DMS114 treated with DMSO at 0.1 percent for 48 hours (cell line): ENCODE data around the gene GDPD3.
"Not testable (repeated sequence)": the region's sequence is repeated elsewhere in the genome, so short reads cannot be mapped to it uniquely, and the experiment has no call there.

ENCODE experiments used
- DNase-seq: peaks from one replicate; lab custom pipeline; 2025; ENCODE audit not compliant: unreplicated experiment; lab: John Stamatoyannopoulos, UW

GDPD3 gene

DNA sequence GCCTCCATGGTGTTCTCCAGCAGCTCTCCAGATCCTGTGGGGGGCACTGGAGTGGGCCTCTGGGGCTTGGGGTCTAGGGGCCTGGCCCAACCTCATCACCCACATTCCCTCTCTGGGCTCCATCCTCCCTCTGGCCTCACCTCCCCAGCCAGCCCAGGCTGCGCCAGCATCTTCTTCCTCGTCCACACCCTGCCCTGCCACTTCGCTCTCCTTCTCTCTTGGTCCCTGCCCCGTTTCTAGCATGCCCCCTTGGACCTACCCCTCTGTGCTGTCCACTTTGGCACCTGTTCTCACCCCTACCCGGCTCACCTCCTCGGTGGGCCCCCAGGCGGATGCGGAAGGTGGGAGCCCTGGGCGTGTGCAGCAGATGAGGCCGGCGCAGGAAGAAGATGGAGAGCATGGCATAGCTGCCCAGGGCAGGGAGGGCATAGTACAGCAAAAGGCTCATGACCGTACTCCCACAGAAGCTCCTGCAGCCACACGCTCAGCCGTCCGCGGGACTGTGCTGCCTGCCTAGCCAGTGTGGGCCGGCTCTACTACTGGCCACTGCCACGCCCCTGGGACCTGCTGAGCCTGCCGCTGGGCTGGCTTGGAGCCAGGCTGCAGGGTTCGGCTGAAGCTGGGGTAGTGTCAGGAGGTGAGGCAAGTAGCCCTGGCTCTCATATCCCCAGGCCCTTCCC, at the start of gene GDPD3:
Gene GDPD3 (minus strand): TSS at position 507 of the 680 bp plus-strand sequence. CDS start 59 bp downstream, at position 448.
- no peak for DNase-seq

- DNase-seq, result no peak
These were observed 43.9 kb upstream of the GDPD3 start for GRCh38 chr16:30157214-30157613.

DNA sequence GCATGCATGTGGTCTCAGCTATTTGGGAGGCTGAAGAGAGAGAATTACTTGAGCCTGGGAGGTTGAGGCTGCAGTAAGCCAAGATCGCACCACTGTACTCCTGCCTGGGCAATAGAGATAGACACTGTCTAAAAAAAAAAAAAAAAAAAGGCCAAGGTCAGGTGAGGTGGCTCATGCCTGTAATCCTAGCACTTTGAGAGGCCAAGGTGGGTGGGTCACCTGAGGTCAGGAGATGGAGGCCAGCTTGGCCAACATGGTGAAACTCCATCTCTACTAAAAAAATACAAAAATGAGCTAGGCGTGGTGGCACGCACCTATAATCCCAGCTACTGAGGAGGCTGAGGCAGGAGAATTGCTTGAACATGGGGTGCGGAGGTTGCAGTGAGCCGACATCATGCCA, 41.9 kb upstream of the GDPD3 start:
- no peak for DNase-seq

DNA sequence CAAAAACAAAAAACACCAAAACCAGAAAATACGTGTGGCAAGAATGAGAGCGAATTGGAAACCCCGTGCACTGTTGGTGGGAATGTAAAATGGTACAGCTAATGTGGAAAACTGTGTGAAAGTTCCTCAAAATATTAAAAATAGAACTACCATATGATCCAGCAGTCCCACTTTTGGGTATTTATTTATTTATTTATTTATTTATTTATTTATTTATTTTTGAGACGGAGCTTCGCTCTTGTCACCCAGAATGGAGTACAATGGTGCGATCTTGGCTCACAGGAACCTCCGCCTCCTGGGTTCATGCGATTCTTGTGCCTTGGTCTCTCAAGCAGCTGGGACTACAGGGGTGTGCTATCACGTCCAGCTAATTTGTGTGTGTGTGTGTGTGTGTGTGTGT, 39.2 kb upstream of the GDPD3 start:
- no peak for DNase-seq

- no peak for DNase-seq
These were observed 37.8 kb upstream of the GDPD3 start for GRCh38 chr16:30151091-30151490.

- no peak for DNase-seq
These were observed 36.1 kb upstream of the GDPD3 start for GRCh38 chr16:30149250-30149930.

DNA sequence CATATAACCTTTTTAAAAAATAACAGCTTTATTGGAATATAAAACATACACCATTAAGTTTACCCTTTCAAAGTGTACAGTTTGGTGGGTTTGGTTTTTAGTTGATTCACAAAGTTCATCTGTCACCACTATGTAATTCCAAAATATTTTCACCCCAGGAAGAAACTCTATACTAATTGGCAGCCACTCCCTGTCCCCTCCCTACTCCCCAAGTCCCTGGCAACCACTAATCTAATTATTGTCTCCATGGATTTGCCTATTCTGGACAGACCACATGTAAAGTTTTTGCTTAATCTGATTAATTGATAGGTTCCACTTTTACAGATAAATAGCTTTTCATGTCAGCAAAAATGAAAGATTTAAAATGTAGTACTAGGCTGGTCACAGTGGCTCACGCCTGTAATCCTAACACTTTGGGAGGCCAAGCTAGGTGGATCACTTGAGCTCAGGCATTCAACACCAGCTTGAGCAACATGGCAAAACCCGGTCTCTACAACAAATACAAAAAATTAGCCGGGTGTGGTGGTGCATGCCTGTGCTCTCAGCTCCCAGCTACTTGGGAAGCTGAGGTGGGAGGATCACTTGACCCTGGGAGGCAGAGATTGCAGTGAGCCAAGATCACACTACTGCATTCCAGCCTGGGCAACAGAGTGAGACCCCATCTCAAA, 34.6 kb upstream of the GDPD3 start:
- DNase-seq, result no peak

DNA sequence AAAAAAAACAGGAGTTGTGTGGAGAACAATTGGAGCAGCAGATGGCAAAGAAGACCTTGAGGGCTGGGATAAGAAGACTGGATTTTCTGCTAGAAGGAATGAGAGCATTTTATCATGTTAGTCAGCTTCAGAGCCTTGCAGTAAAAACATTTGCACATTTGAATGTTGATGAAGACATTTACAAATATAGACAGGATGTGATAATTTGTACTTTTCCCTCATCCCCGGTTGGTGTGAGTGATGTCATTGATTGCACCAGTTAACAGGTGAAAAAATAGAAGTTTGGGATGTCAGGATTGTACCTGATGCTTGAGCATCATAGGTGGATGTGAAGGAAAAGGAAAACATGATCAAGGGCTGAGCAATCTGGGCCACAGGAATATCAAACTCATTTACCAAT, 32.3 kb upstream of the GDPD3 start:
- DNase-seq, result no peak

- DNase-seq, result no peak
These were observed 31.6 kb upstream of the GDPD3 start for GRCh38 chr16:30144917-30145316.

GRCh38 chr16:30144017-30144416, 30.7 kb upstream of the GDPD3 start:
- DNase-seq, result no peak

DNA sequence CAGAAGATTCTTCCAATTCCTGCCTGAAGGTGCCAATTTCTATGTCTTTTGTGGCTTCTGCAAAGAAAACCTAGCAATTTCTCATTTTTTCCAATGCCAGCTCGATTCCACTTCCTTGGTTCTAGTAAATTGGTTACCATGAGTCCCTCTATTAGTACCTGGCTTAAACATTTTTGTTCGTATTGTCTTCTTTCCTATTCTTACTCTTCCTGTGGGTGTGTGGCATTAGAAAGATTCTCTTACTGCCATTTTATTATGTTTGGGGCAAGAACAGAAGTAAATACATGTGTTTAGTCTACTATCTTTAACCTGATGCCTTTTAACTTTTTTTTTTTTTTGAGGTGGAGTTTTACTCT, 30.0 kb upstream of the GDPD3 start:
- DNase-seq, result no peak

DNA sequence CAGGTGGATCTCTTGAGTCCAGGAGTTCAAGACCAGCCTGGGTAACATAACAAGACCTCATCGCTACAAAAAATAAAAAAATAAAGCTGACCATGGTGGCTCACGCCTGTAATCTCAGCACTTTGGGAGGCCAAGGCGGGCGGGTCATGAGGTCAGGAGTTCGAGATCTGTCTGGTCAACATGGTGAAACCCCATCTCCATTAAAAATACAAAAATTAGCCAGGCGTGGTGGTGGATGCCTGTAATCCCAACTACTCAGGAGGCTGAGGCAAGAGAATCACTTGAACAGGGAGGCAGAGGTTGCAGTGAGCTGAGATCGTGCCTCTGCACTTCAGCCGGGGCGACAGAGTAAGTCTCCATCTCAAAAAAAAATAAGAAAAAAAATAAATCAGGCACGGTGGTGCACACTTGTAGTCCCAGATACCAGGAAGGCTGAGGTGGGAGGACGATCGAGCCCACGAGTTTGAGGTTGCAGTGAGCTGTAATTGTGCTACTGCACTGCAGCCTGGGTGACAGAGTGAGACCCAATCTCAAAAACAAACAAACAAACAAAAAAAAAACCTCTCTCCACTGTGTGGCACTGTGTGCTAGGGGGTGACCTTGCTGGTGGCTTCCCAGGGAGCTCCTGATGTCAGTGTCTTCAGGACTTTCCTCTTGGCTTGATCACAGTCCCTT, 29.5 kb upstream of the GDPD3 start:
- no peak for DNase-seq

DNA sequence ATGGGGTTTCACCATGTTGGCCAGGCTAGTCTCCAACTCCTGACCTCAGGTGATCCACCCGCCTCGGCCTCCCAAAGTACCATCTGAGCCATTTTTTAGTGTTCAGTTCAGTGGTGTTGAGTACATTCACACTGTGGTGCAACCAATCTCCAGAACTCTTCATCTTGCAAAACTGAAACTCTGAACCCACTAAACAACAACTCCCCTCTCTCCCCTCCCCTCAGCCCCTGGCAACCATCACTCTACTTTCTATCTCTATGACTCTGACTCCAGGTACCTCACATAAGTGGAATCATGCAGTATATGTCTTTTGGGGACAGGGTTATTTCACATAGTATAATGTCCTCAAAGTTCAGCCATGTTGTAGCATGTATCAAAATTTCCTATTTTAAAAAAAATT, 28.4 kb upstream of the GDPD3 start:
- DNase-seq, result no peak

DNA sequence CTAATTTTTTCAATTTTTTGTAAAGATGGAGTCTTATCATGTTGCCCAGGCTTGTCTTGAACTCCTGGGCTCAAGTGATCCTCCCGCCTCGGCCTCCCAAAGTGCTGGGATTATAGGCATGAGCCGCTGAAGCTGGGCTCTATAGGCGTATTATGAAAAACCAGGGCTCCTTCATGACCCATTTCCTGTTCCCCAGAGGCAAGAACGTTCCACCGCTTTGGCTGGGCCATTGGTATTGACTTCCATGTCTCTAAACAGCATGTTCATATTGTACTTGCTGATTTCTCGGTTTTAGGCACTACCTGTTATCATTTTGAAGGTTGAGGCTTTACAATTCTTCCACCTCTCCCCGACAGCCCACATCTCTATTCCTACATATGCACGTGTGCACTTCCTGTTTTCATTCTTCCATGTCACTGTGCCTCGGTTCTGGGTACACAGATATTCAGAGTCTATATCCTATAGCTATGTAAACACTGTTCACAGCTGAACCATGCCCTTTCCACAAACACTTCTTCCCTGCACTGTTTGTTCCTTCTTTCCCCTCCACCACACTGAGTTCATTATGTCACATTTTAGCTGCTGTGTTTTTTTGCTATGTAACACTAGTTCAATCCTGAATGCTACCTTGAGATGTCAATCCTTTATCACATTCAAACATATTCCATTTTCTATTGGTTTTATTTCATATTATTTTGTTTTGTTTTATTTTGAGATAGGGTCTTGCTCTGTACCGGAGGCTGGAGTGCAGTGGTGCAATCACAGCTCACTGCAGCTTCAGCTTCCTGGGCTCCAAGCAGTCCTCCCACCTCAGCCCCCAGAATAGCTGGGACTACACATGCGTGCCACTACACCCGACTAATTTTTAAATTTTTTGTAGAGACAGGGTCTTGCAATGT, 26.5 kb upstream of the GDPD3 start:
- no peak for DNase-seq

GRCh38 chr16:30137897-30138296, 24.6 kb upstream of the GDPD3 start:
- DNase-seq, result no peak

GRCh38 chr16:30136971-30137605, 23.8 kb upstream of the GDPD3 start:
- no peak for DNase-seq

DNA sequence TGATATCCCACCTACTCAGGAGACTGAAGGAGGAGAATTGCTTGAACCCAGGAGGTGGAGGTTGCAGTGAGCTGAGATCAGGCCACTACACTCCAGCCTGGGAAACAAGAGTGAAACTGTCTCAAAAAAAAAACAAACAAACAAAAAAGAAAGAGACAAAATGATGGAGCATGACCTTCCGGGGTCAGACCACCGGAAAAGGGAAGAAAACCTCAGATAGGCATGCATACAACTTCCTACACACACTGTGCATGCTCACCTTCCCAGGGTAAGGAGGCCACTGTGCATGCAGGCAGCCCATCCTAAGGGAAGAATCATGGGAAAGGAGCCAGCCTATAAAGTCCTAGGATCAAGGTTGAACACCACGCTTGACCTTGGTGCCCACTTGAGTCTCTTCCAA, 19.3 kb upstream of the GDPD3 start:
- no peak for DNase-seq

GRCh38 chr16:30131869-30132475, 18.6 kb upstream of the GDPD3 start:
- no peak for DNase-seq

- no peak for DNase-seq
These were observed 14.7 kb upstream of the GDPD3 start for GRCh38 chr16:30127993-30128392.

- not testable (repeated sequence) for DNase-seq
These were observed 12.4 kb upstream of the GDPD3 start for GRCh38 chr16:30125690-30126089.
